Measurements from ENCODE around the gene PRAME. TPM values are rescaled to one million over a fixed set of nuclear protein-coding genes. Genes with fewer than 3 reads are reported as not detected.
"Not testable (repeated sequence)": the region's sequence is repeated elsewhere in the genome, so short reads cannot be mapped to it uniquely, and the experiment has no call there.

PRAME gene
- total RNA-seq, 2 donors from 2014 or later: 0.19 TPM; not detected in 1

DNA sequence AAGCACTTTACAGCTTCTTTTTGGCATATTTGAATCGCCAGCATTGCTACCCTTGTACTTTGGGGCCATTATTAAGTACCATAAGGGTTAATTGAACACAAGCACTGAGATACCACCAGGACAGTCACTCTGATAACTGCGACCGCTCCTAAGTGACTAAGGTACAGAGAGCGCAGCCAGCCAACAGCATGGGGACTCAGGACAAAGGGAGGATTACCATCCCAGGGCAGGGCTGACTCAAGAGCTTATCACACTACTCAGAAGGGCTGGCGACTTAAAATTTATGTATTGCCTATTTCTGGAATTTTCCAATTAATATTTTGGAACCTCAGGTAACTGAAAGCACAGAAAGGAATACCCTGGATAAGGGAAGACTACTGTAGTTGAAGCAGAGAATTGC lies 39.5 kb downstream of the PRAME start:
- no peak for DNase-seq (ENCODE audit: low spot score)
- TF ChIP-seq, protein P1, sequence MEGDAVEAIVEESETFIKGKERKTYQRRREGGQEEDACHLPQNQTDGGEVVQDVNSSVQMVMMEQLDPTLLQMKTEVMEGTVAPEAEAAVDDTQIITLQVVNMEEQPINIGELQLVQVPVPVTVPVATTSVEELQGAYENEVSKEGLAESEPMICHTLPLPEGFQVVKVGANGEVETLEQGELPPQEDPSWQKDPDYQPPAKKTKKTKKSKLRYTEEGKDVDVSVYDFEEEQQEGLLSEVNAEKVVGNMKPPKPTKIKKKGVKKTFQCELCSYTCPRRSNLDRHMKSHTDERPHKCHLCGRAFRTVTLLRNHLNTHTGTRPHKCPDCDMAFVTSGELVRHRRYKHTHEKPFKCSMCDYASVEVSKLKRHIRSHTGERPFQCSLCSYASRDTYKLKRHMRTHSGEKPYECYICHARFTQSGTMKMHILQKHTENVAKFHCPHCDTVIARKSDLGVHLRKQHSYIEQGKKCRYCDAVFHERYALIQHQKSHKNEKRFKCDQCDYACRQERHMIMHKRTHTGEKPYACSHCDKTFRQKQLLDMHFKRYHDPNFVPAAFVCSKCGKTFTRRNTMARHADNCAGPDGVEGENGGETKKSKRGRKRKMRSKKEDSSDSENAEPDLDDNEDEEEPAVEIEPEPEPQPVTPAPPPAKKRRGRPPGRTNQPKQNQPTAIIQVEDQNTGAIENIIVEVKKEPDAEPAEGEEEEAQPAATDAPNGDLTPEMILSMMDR (IDR thresholded peaks at IDR 0.05): no peak
- Histone ChIP-seq H3K36me3 (no peaks in the 10 kb centered on the region), H3K27me3 (no peaks in the 10 kb centered on the region), H3K9me3 (no peaks in the 10 kb centered on the region), H3K4me1 (no peaks in the 10 kb centered on the region), H3K27ac (no peak overlapping the region), H3K4me3 (no peak overlapping the region)

DNA sequence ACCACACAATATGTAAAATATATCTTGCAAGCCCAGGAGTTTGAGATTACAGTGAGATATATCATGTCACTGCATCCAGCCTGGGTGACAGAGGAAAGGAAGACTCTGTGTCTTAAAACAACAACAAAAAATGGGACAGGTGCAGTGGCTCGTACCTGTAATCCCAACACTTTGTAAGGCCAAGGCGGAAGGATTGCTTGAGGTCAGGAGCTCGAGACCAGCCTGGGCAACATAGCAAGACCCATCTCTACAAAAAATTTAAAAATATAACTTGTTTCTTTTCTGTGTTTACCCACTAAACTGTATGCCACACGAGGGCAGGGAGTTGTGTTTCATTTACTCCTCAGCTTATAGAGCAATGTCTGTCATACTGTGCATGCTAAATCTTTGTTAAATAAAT lies 42.1 kb downstream of the PRAME start:
- DNase-seq (ENCODE audit: low spot score): no peak
- TF ChIP-seq, protein P1 (IDR thresholded peaks at IDR 0.05): no peak
- no peaks in the 10 kb centered on the region for H3K27me3 ChIP-seq

DNA sequence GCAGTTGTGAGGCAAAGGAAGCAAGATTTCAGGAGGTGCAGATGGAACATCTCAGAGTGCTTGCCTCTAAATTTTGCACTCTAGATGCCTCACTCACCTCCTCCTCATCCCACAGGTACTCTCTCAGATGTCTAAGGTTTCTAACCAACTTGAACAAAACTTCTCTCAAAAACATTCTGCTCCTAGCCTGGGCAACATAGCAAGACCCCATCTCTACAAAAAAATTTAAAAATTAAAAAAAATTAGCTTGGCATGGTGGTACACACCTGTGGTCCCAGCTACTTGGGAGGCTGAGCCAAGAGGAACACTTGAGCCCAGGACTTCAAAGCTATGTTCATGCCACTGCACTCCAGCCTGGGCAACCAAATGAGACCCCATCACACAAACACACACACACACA lies 43.2 kb downstream of the PRAME start:
- DNase-seq (ENCODE audit: low spot score): no peak
- Histone ChIP-seq H3K4me3 (no peak overlapping the region), H3K36me3 (no peaks in the 10 kb centered on the region), H3K4me1 (no peaks in the 10 kb centered on the region), H3K27me3 (no peaks in the 10 kb centered on the region), H3K27ac (no peak overlapping the region), H3K9me3 (peaks cover 0 to under 1% of the 10 kb centered on the region in 2 donors)
- TF ChIP-seq, protein P1 (IDR thresholded peaks at IDR 0.05): no peak

More for the DNA sequence above, 42.1 kb downstream of the PRAME start:
- no peak overlapping the region for H3K27ac ChIP-seq
- no peak overlapping the region for H3K4me3 ChIP-seq
- no peaks in the 10 kb centered on the region for H3K9me3 ChIP-seq
- no peaks in the 10 kb centered on the region for H3K4me1 ChIP-seq
- H3K36me3 ChIP-seq: no peaks in the 10 kb centered on the region

DNA sequence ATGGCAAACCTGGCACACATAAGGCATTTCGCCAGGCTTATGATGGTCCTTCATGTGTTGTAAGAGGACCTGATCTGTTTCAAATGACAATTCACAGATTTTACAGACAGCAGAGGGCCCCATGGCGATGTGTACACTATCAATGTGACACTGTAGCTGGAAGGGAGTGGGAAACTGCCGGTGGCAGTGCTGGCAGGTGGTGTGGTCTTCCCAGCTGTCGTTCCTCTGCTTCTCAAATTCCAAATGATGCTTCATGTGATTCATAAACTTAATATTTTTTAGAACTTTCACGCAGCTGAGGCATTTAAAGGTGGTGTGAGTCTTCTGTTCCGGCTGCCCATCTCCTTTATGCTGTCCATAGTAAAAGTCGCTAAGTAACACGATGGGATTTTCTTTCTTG lies 44.6 kb downstream of the PRAME start:
- H3K9me3 ChIP-seq: peaks cover 0 to 15% of the 10 kb centered on the region in 2 donors
- not testable (repeated sequence) for DNase-seq (ENCODE audit: low spot score); H3K27me3 ChIP-seq; H3K36me3 ChIP-seq; H3K4me1 ChIP-seq; H3K4me3 ChIP-seq; H3K27ac ChIP-seq

DNA sequence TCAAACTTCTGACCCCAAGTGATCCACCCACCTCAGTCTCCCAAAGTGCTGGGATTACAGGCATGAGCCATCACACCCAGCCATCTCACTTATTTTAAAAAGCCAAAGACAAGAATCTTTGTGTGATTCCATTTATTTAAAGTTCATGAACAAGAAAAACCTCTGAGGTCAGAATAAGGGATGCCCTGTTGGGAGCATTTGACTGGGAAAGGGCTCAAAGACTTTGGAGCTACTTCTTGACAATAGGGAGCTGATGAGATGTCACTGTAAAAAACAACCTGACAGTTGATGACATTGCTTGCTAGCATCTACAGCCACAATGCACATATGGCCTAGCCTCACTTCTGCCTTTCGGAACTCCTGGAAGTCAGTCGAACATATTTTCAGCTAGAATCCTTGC lies 45.4 kb downstream of the PRAME start:
- Histone ChIP-seq H3K27ac (no peak overlapping the region), H3K27me3 (no peaks in the 10 kb centered on the region), H3K4me1 (no peaks in the 10 kb centered on the region), H3K4me3 (no peak overlapping the region), H3K36me3 (no peaks in the 10 kb centered on the region), H3K9me3 (peaks cover 0 to 20% of the 10 kb centered on the region in 2 donors)
- DNase-seq (ENCODE audit: low spot score): no peak
- TF ChIP-seq, protein P1 (IDR thresholded peaks at IDR 0.05): no peak

DNA sequence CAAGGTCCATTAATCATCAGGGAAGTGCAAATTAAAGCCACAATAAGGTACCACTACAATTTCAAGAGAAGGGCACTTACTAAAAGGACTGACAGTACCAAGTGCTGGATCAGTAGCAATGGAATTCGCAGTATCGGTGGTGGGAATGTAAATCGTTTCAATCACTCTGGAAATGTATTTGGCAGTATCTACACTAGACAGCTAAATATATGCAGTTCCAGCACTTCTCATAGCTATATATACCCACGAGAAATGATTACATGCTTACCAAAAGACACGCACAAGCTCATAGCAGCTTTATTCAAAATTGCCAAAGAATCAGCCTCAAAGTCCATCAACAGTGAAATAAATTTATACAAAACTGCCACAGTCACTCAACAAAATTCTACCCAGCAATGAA lies 46.1 kb downstream of the PRAME start:
- TF ChIP-seq, protein P1 (IDR thresholded peaks at IDR 0.05): no peak
- DNase-seq (ENCODE audit: low spot score): no peak
- no peaks in the 10 kb centered on the region for H3K27me3 ChIP-seq

DNA sequence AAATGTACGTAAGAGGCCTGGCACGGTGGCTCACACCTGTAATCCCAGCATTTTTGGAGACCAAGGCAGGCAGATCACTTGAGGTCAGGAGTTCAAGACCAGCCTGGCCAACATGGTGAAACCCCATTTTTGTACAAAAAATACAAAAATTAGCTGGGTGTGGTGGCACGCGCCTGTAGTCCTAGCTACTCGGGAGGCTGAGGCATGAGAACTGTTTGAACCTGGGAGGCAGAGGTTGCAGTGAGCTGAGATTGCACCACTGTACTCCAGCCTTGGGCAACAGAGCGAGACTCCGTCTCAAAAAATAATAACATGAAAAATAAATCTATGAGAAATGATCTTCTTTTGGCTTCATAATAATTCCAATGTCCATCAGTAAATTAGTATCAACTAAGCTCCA lies 48.2 kb downstream of the PRAME start:
- H3K4me3 ChIP-seq; H3K27ac ChIP-seq; H3K4me1 ChIP-seq; DNase-seq (ENCODE audit: low spot score); H3K36me3 ChIP-seq; H3K27me3 ChIP-seq: not testable (repeated sequence)
- H3K9me3 ChIP-seq: peaks cover 0 to 20% of the 10 kb centered on the region in 2 donors

More for the DNA sequence above, 46.1 kb downstream of the PRAME start:
- Histone ChIP-seq H3K4me1 (no peaks in the 10 kb centered on the region), H3K36me3 (no peaks in the 10 kb centered on the region), H3K9me3 (peaks cover 0 to 20% of the 10 kb centered on the region in 2 donors), H3K4me3 (no peak overlapping the region), H3K27ac (no peak overlapping the region)

DNA sequence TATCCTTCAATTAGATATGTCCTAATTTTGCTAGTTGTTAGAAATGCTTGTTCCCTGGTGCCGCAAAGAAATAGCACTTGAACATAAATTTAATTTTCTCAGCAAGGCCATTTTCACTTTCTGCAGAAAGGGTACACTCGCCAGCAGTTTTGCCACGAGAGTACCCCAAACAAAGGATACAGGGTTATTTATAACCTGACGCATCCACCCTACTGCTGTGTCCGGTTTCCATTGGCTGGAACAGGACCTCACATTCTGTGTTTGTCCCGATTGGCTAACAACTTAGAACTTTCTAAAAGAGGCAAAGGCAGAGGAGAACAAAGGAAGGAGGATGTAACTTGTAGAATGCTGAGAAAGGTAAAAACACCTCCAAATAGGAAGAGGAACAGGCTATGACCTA lies 49.2 kb downstream of the PRAME start:
- H3K27ac ChIP-seq; H3K27me3 ChIP-seq; H3K4me1 ChIP-seq; H3K36me3 ChIP-seq; DNase-seq (ENCODE audit: low spot score); H3K4me3 ChIP-seq: not testable (repeated sequence)
- H3K9me3 ChIP-seq: peaks cover 0 to 20% of the 10 kb centered on the region in 2 donors

All from right atrium auricular region (tissue), 2 donors.